GM23248 (cell line): ENCODE data around the gene KLF2. TPM values are rescaled to one million over a fixed set of nuclear protein-coding genes. Genes with fewer than 3 reads are reported as not detected.
"Not testable (repeated sequence)": the region's sequence is repeated elsewhere in the genome, so short reads cannot be mapped to it uniquely, and the experiment has no call there.

Experiments
- DNase-seq: peaks from one replicate; pipeline ENCODE4 v3.0.0-alpha.2; 2015
- H2AFZ ChIP-seq: fragments of 200-600 bp; sonication (generic); 2 replicates; pipeline ENCODE4 v1.6.1; 2016; ENCODE audit warnings: antibody characterized with exemption
- H3F3A ChIP-seq: fragments of 200-600 bp; sonication (generic); 2 replicates; pipeline ENCODE4 v1.6.1; 2016; ENCODE audit warnings: mild to moderate bottlenecking, antibody characterized with exemption, mixed run types; ENCODE audit not compliant: insufficient read depth
- H3K27ac ChIP-seq: fragments of 200-600 bp; sonication (generic); 2 replicates; pipeline ENCODE4 v1.5.1; 2016; ENCODE audit warnings: mild to moderate bottlenecking
- H3K27me3 ChIP-seq: fragments of 200-600 bp; sonication (generic); replicated peaks from 2 replicates; pipeline ENCODE4 v1.6.1; 2016; ENCODE audit warnings: mild to moderate bottlenecking; ENCODE audit not compliant: insufficient read depth
- H3K36me3 ChIP-seq: fragments of 200-600 bp; sonication (generic); 2 replicates; pipeline ENCODE4 v1.6.1; 2016; ENCODE audit warnings: low read depth, mild to moderate bottlenecking
- H3K4me1 ChIP-seq: fragments of 200-600 bp; sonication (generic); 2 replicates; pipeline ENCODE4 v1.6.1; 2016; ENCODE audit warnings: mild to moderate bottlenecking; ENCODE audit not compliant: insufficient read depth
- H3K4me2 ChIP-seq: fragments of 200-600 bp; sonication (generic); one replicate; pipeline ENCODE4 v1.6.1; 2016; ENCODE audit warnings: mild to moderate bottlenecking; ENCODE audit not compliant: unreplicated experiment
- H3K4me3 ChIP-seq: fragments of 200-600 bp; sonication (generic); 2 replicates; pipeline ENCODE4 v1.5.1; 2016; ENCODE audit warnings: mild to moderate bottlenecking
- H3K79me2 ChIP-seq: fragments of 200-600 bp; sonication (generic); 2 replicates; pipeline ENCODE4 v1.6.1; 2016; ENCODE audit warnings: mild to moderate bottlenecking; ENCODE audit not compliant: insufficient read depth
- H3K9ac ChIP-seq: fragments of 200-600 bp; sonication (generic); 2 replicates; pipeline ENCODE4 v1.6.1; 2016; ENCODE audit warnings: mild to moderate bottlenecking
- H3K9me2 ChIP-seq: fragments of 200-600 bp; sonication (generic); 2 replicates; pipeline ENCODE4 v1.6.1; 2016; ENCODE audit warnings: mixed run types, mild to moderate bottlenecking, moderate library complexity; ENCODE audit not compliant: insufficient read depth
- H3K9me3 ChIP-seq: fragments of 200-600 bp; sonication (generic); one replicate; pipeline ENCODE4 v1.6.1; 2017; ENCODE audit warnings: low read depth
- H4K20me1 ChIP-seq: fragments of 200-600 bp; sonication (generic); 2 replicates; pipeline ENCODE4 v1.6.0; 2016; ENCODE audit not compliant: insufficient read depth
- EZH2 ChIP-seq: fragments of 200-600 bp; sonication (generic); IDR thresholded peaks from 2 replicates; pipeline ENCODE4 v1.6.1; 2018; ENCODE audit warnings: antibody characterized with exemption, mild to moderate bottlenecking; ENCODE audit not compliant: insufficient read depth, poor library complexity, severe bottlenecking
- EZH2phosphoT487 ChIP-seq: fragments of 200-600 bp; sonication (generic); IDR thresholded peaks from 2 replicates; pipeline ENCODE4 v1.6.1; 2018; ENCODE audit warnings: antibody characterized with exemption, moderate library complexity, mild to moderate bottlenecking, low read depth; ENCODE audit not compliant: insufficient read depth
- WGBS, 2 experiments: methylation state at CpG; one replicate each; pipeline ENCODE4 v1.1.6; 2015 to 2017; ENCODE audit warnings: low lambda C conversion rate in 2 of 2, low coverage in 1 of 2; ENCODE audit errors: missing lambda C conversion rate in 2 of 2; 5-methylcytosine and 5-hydroxymethylcytosine counted together
- in situ Hi-C: fragments of 300-500 bp; cut with MboI; formaldehyde crosslinking; loops from 2 replicates; pipeline ENCODE4 v1.15.0; 2020
- polyA plus RNA-seq: library from polyadenylated mRNA; unstranded; fragments of >200 nt; fragmentation: Nextera tagmentation; extraction: Ambion mirVana; gene quantifications from 2 replicates; pipeline ENCODE4 v1.2.1, GENCODE V29; 2016
- total RNA-seq: library from RNA; depleted of rRNA; stranded (reverse); fragments of >200 nt; shearing (Covaris generic); gene quantifications from 2 replicates; pipeline ENCODE4 v1.2.3, GENCODE V29; 2014

Gene KLF2
- total and polyA plus RNA-seq, 2 experiments from 2014 or later = 7.8 to 11.3 TPM

- no peak overlapping the region for H3K4me3 ChIP-seq
- H3K9ac ChIP-seq = no peak overlapping the region
- H3F3A ChIP-seq = peaks cover 25% of the 10 kb centered on the region; the same call in 1 of the 2 replicates
- 73 to 78% methylated on average over 5 of the region's 5 CpGs for WGBS, 2 experiments
- peaks cover 42% of the 10 kb centered on the region for H3K4me1 ChIP-seq
- no peaks in the 10 kb centered on the region for H3K9me2 ChIP-seq
- no peaks in the 10 kb centered on the region for H3K9me3 ChIP-seq
- H3K27ac ChIP-seq = no peak overlapping the region
- H3K36me3 ChIP-seq = no peaks in the 10 kb centered on the region
- TF ChIP-seq EZH2phosphoT487 (no peak), EZH2 (no peak)
- DNase-seq = no peak
- no peaks in the 10 kb centered on the region for H4K20me1 ChIP-seq
- in situ Hi-C loops = no loop called here
- no peak overlapping the region for H3K4me2 ChIP-seq
- no peaks in the 10 kb centered on the region for H3K27me3 ChIP-seq
- H3K79me2 ChIP-seq = no peaks in the 10 kb centered on the region
- no peak overlapping the region for H2AFZ ChIP-seq
Measured at GRCh38 chr19:16340092-16340491, 15.5 kb downstream of the KLF2 start.

- Histone ChIP-seq H3F3A (peaks cover 25% of the 10 kb centered on the region; the same call in 1 of the 2 replicates), H4K20me1 (no peaks in the 10 kb centered on the region), H2AFZ (no peak overlapping the region), H3K27ac (no peak overlapping the region), H3K9me3 (no peaks in the 10 kb centered on the region), H3K9ac (no peak overlapping the region), H3K79me2 (no peaks in the 10 kb centered on the region), H3K4me2 (no peak overlapping the region), H3K36me3 (no peaks in the 10 kb centered on the region), H3K27me3 (no peaks in the 10 kb centered on the region), H3K4me3 (no peak overlapping the region), H3K4me1 (peaks cover 42% of the 10 kb centered on the region), H3K9me2 (no peaks in the 10 kb centered on the region)
- WGBS, 2 experiments = 94% methylated on average over 3 of the region's 3 CpGs
- no peak for TF ChIP-seq EZH2phosphoT487
- no peak for TF ChIP-seq EZH2
- in situ Hi-C loops = no loop called here
- no peak for DNase-seq
Measured at GRCh38 chr19:16340654-16341053, 16.0 kb downstream of the KLF2 start.

- Histone ChIP-seq H3K79me2 (no peaks in the 10 kb centered on the region), H3K4me1 (peaks cover 35% of the 10 kb centered on the region), H3F3A (peaks cover 19% of the 10 kb centered on the region; the same call in 1 of the 2 replicates), H3K36me3 (no peaks in the 10 kb centered on the region), H3K27me3 (no peaks in the 10 kb centered on the region), H2AFZ (peak overlapping the region; percentile 72), H3K9ac (no peak overlapping the region), H3K9me2 (no peaks in the 10 kb centered on the region), H3K27ac (peak overlapping the region; percentile 30), H3K4me3 (no peak overlapping the region), H4K20me1 (no peaks in the 10 kb centered on the region), H3K4me2 (peak overlapping the region; percentile 17), H3K9me3 (no peaks in the 10 kb centered on the region)
- TF ChIP-seq EZH2 (no peak), EZH2phosphoT487 (no peak)
- in situ Hi-C loops = no loop called here
- DNase-seq = peak; percentile 39
- WGBS, 2 experiments = 26% methylated on average over 10 of the region's 10 CpGs
Measured at GRCh38 chr19:16342002-16342715, 17.5 kb downstream of the KLF2 start.

- H3K36me3 ChIP-seq = no peaks in the 10 kb centered on the region
- no peaks in the 10 kb centered on the region for H4K20me1 ChIP-seq
- H3K27ac ChIP-seq = no peak overlapping the region
- in situ Hi-C loops = no loop called here
- no peak overlapping the region for H3K4me2 ChIP-seq
- peaks cover 25% of the 10 kb centered on the region for H3K4me1 ChIP-seq
- no peaks in the 10 kb centered on the region for H3K79me2 ChIP-seq
- no peak overlapping the region for H3K4me3 ChIP-seq
- WGBS, 2 experiments = 96 to 97% methylated on average over 7 of the region's 7 CpGs
- no peak for DNase-seq
- peaks cover 15% of the 10 kb centered on the region; the same call in 1 of the 2 replicates for H3F3A ChIP-seq
- H3K9me3 ChIP-seq = no peaks in the 10 kb centered on the region
- H3K27me3 ChIP-seq = no peaks in the 10 kb centered on the region
- H2AFZ ChIP-seq = no peak overlapping the region
- no peaks in the 10 kb centered on the region for H3K9me2 ChIP-seq
- H3K9ac ChIP-seq = no peak overlapping the region
- TF ChIP-seq EZH2phosphoT487 (no peak), EZH2 (no peak)
Measured at GRCh38 chr19:16343156-16343555, 18.5 kb downstream of the KLF2 start.

- H3K9me2 ChIP-seq = no peaks in the 10 kb centered on the region
- H4K20me1 ChIP-seq = no peaks in the 10 kb centered on the region
- DNase-seq = no peak
- H3K27me3 ChIP-seq = no peaks in the 10 kb centered on the region
- H3K27ac ChIP-seq = no peak overlapping the region
- no peak overlapping the region for H3K4me3 ChIP-seq
- no peak overlapping the region for H2AFZ ChIP-seq
- H3K9me3 ChIP-seq = no peaks in the 10 kb centered on the region
- no peak overlapping the region for H3K9ac ChIP-seq
- H3K79me2 ChIP-seq = no peaks in the 10 kb centered on the region
- H3K4me1 ChIP-seq = peaks cover 12% of the 10 kb centered on the region
- no peak overlapping the region for H3K4me2 ChIP-seq
- TF ChIP-seq EZH2 = no peak
- TF ChIP-seq EZH2phosphoT487 = no peak
- in situ Hi-C loops = no loop called here
- H3K36me3 ChIP-seq = no peaks in the 10 kb centered on the region
- peaks cover 12% of the 10 kb centered on the region; the same call in 1 of the 2 replicates for H3F3A ChIP-seq
- 49 to 52% methylated on average over 4 of the region's 4 CpGs for WGBS, 2 experiments
Measured at GRCh38 chr19:16345457-16345856, 20.8 kb downstream of the KLF2 start.

- H3K27me3 ChIP-seq, H3K4me3 ChIP-seq, H4K20me1 ChIP-seq, H3K9me3 ChIP-seq, H2AFZ ChIP-seq, H3K9me2 ChIP-seq, H3K4me1 ChIP-seq, in situ Hi-C loops, H3F3A ChIP-seq, H3K27ac ChIP-seq, H3K79me2 ChIP-seq, H3K9ac ChIP-seq, H3K4me2 ChIP-seq, DNase-seq, H3K36me3 ChIP-seq: not testable (repeated sequence)
- WGBS, 2 experiments = 97 to 100% methylated on average over 4 of the region's 4 CpGs
Measured at GRCh38 chr19:16347099-16347498, 22.5 kb downstream of the KLF2 start.
